ENCODE measurements around the gene NUAK1. TPM values are rescaled to one million over a fixed set of nuclear protein-coding genes. Genes with fewer than 3 reads are reported as not detected.
A peak's percentile ranks its signal among the peaks of the same experiment; 100 is the strongest.

The NUAK1 gene
- total RNA-seq, 1 experiment from 2014 or later: 50.3 TPM

DNA sequence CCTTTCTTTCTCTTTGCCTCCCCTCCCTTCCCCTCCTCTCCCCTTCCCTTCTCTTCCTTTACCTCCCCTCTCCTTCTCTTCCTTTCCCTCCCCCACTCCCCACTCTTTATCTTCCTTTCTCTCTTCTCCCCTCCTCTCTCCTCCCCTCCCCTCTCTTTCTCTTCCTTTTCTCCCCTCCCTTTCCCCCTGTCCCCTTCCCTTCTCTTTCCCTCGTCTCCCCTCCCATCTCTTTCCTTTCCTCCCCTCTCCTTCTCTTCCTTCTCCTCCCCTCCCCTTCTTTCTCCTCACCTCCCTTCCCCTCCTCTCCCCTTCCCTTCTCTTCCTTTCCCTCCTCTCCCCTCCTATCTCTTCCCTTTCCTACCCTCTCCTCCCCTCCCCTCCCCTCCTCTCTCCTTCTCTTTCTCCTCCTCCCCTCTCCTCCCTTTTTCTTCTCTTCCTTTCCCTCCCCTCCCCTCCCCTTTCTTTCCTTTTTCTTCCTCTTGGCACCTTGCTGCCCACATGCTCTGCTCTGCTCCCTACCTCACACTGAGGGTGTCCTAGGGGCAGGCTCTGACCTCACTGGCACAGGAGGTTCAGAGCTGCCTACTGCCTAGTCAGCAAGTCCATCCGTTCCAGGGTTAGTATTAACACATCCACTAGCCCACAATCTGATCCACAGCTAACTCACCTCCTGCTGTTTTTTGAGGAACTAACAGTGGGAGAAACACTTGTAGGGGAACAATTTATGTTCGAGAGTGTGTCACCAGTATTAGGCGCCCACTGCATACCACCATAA is 101.0 kb downstream of the NUAK1 start:
- Histone ChIP-seq H3K4me1 (ENCODE audit: control insufficient read depth, insufficient read depth, low read length) (peaks cover 10% of the 10 kb centered on the region), H3K4me3 (ENCODE audit: low read depth in 2 of 2, low read length in 2 of 2) (no peak overlapping the region), H3K36me3 (ENCODE audit: control insufficient read depth, insufficient read depth, low read length) (no peaks in the 10 kb centered on the region), H3K27me3 (ENCODE audit: control insufficient read depth, insufficient read depth, low read length) (no peaks in the 10 kb centered on the region), H3K27ac (ENCODE audit: low read length) (peak overlapping the region; percentile 59), H3K9me3 (ENCODE audit: control insufficient read depth, insufficient read depth, low read depth, low read length) (no peaks in the 10 kb centered on the region)
- ChIA-PET CTCF (interaction anchor here (0.6 kb wide), 1 partner anchor 19 kb away, joined by 5 read pairs; no protein-coding TSS in a partner anchor), POLR2A (no interaction called here)
- no peak for TF ChIP-seq POLR2AphosphoS5 (IDR thresholded peaks at IDR 0.05; ENCODE audit: low read depth, low read length)
- no peak for TF ChIP-seq TCF7L2 (IDR thresholded peaks at IDR 0.05; ENCODE audit: low read depth, low read length)
- no peak for TF ChIP-seq SIN3A (IDR thresholded peaks at IDR 0.05; ENCODE audit: borderline replicate concordance, insufficient read depth, low read depth, low read length)
- TF ChIP-seq, protein P1, sequence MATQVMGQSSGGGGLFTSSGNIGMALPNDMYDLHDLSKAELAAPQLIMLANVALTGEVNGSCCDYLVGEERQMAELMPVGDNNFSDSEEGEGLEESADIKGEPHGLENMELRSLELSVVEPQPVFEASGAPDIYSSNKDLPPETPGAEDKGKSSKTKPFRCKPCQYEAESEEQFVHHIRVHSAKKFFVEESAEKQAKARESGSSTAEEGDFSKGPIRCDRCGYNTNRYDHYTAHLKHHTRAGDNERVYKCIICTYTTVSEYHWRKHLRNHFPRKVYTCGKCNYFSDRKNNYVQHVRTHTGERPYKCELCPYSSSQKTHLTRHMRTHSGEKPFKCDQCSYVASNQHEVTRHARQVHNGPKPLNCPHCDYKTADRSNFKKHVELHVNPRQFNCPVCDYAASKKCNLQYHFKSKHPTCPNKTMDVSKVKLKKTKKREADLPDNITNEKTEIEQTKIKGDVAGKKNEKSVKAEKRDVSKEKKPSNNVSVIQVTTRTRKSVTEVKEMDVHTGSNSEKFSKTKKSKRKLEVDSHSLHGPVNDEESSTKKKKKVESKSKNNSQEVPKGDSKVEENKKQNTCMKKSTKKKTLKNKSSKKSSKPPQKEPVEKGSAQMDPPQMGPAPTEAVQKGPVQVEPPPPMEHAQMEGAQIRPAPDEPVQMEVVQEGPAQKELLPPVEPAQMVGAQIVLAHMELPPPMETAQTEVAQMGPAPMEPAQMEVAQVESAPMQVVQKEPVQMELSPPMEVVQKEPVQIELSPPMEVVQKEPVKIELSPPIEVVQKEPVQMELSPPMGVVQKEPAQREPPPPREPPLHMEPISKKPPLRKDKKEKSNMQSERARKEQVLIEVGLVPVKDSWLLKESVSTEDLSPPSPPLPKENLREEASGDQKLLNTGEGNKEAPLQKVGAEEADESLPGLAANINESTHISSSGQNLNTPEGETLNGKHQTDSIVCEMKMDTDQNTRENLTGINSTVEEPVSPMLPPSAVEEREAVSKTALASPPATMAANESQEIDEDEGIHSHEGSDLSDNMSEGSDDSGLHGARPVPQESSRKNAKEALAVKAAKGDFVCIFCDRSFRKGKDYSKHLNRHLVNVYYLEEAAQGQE (IDR thresholded peaks at IDR 0.05; ENCODE audit: insufficient read depth in 1 of 2, low read depth in 2 of 2, low read length in 1 of 2): no peak
- TF ChIP-seq, protein P2, sequence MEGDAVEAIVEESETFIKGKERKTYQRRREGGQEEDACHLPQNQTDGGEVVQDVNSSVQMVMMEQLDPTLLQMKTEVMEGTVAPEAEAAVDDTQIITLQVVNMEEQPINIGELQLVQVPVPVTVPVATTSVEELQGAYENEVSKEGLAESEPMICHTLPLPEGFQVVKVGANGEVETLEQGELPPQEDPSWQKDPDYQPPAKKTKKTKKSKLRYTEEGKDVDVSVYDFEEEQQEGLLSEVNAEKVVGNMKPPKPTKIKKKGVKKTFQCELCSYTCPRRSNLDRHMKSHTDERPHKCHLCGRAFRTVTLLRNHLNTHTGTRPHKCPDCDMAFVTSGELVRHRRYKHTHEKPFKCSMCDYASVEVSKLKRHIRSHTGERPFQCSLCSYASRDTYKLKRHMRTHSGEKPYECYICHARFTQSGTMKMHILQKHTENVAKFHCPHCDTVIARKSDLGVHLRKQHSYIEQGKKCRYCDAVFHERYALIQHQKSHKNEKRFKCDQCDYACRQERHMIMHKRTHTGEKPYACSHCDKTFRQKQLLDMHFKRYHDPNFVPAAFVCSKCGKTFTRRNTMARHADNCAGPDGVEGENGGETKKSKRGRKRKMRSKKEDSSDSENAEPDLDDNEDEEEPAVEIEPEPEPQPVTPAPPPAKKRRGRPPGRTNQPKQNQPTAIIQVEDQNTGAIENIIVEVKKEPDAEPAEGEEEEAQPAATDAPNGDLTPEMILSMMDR (IDR thresholded peaks at IDR 0.05): no peak
- no TSS peak for BruUV-seq (replicated peaks)
- intact Hi-C loops (cut with micrococcal nuclease; ENCODE audit: unreplicated experiment) (loop anchor here (10.0 kb wide), 1 partner anchor 613 kb away; no protein-coding TSS in a partner anchor), in situ Hi-C loops (cut with HindIII; ENCODE audit: low pct_unique_long_range_greater_than_20kb, low sequenced_read_pairs) (no loop called here)
- no peak for ATAC-seq
- DNase-seq (ENCODE audit: low read depth, low spot score): no peak

DNA sequence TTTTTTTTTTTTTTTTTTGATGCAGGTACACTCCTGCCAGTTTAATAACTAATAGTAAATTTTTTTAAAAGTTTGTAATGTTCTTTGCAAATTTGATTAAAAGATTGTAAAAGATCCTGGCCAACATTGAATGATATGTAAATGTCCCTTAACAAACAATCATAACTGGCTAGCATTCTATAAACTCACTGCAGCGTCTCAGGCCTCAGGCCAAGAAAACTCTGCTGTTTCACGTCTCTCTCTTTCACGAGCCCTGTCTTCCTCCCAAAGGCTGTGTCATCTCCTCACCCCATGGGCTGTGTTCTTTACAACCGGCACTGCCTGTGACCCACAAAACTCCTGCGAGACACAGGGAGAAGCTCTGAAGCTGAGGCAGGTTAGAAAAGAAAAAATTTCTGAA is 103.3 kb downstream of the NUAK1 start:
- in situ Hi-C loops (cut with HindIII; ENCODE audit: low pct_unique_long_range_greater_than_20kb, low sequenced_read_pairs) (no loop called here), intact Hi-C loops (cut with micrococcal nuclease; ENCODE audit: unreplicated experiment) (loop anchor here (10.0 kb wide), 1 partner anchor 611 kb away; no protein-coding TSS in a partner anchor)
- Histone ChIP-seq H3K27me3 (ENCODE audit: control insufficient read depth, insufficient read depth, low read length) (no peaks in the 10 kb centered on the region), H3K4me3 (ENCODE audit: low read depth in 2 of 2, low read length in 2 of 2) (no peak overlapping the region), H3K27ac (ENCODE audit: low read length) (peak overlapping the region; percentile 95), H3K4me1 (ENCODE audit: control insufficient read depth, insufficient read depth, low read length) (peaks cover 33% of the 10 kb centered on the region), H3K9me3 (ENCODE audit: control insufficient read depth, insufficient read depth, low read depth, low read length) (no peaks in the 10 kb centered on the region), H3K36me3 (ENCODE audit: control insufficient read depth, insufficient read depth, low read length) (no peaks in the 10 kb centered on the region)
- ATAC-seq (no peak), DNase-seq (ENCODE audit: low read depth, low spot score) (no peak)
- ChIA-PET CTCF (no interaction called here), POLR2A (no interaction called here)
- BruUV-seq (replicated peaks): no TSS peak
- no peak for TF ChIP-seq SIN3A (IDR thresholded peaks at IDR 0.05; ENCODE audit: borderline replicate concordance, insufficient read depth, low read depth, low read length)
- TF ChIP-seq TCF7L2 (IDR thresholded peaks at IDR 0.05; ENCODE audit: low read depth, low read length): no peak
- TF ChIP-seq POLR2AphosphoS5 (IDR thresholded peaks at IDR 0.05; ENCODE audit: low read depth, low read length): no peak
- TF ChIP-seq, protein P1 (IDR thresholded peaks at IDR 0.05; ENCODE audit: insufficient read depth in 1 of 2, low read depth in 2 of 2, low read length in 1 of 2): no peak
- TF ChIP-seq, protein P2 (IDR thresholded peaks at IDR 0.05): no peak
